Peyer's patch (tissue), 4 donors: ENCODE data around the gene NIPA2. TPM values are rescaled to one million over a fixed set of nuclear protein-coding genes. Genes with fewer than 3 reads are reported as not detected.

ENCODE experiments used
- DNase-seq, 3 donors: peaks; one replicate each; pipeline ENCODE4 v3.0.0-alpha.2; 2017 to 2019
- H3K27ac ChIP-seq, 4 donors: fragments of 200-600 bp; sonication (generic); one replicate each; pipeline ENCODE4 v1.5.1; 2016 to 2019
- H3K27me3 ChIP-seq, 2 donors: fragments of 200-600 bp; sonication (generic); one replicate each; pipeline ENCODE4 v1.5.1; 2019
- H3K36me3 ChIP-seq, 3 donors: fragments of 200-600 bp; sonication (generic); one replicate each; pipeline ENCODE4 v1.5.1; 2016 to 2019
- H3K4me1 ChIP-seq, 4 donors: fragments of 200-600 bp; sonication (generic); one replicate each; pipeline ENCODE4 v1.5.1; 2016 to 2019
- H3K4me3 ChIP-seq, 4 donors: fragments of 200-600 bp; sonication (generic); 1 replicate in 3 of 4; 2 replicates in 1 of 4; pipeline ENCODE4 v1.5.1; 2016 to 2019; ENCODE audit warnings: mild to moderate bottlenecking in 1 of 4
- H3K9me3 ChIP-seq, 4 donors: fragments of 200-600 bp; sonication (generic); one replicate each; pipeline ENCODE4 v1.5.1; 2016 to 2019; ENCODE audit warnings: mild to moderate bottlenecking in 1 of 4
- CTCF ChIP-seq, 6 experiments: fragments of 450-650 bp in 4 of 6; fragments of 200-600 bp in 2 of 6; sonication (generic) in 1 of 6; IDR thresholded peaks; one replicate each; pipeline ENCODE4 v1.5.1; 2017 to 2019; ENCODE audit warnings: antibody characterized with exemption in 6 of 6, mild to moderate bottlenecking in 3 of 6, moderate library complexity in 1 of 6
- POLR2A ChIP-seq, 2 donors: fragments of 450-650 bp; IDR thresholded peaks; one replicate each; pipeline ENCODE4 v1.5.1; 2017; ENCODE audit warnings: antibody characterized with exemption in 2 of 2, mild to moderate bottlenecking in 2 of 2, moderate library complexity in 2 of 2
- total RNA-seq, 4 donors: library from RNA; depleted of rRNA; stranded (reverse); fragments of >200 nt; gene quantifications; one replicate each; pipeline ENCODE4 v1.1.0, GENCODE V29; 2016

Gene NIPA2
- total RNA-seq, 4 donors from 2014 or later = 46.4 to 79.7 (median 65.7) TPM

- no peak overlapping the region for H3K4me3 ChIP-seq
- H3K9me3 ChIP-seq = no peaks in the 10 kb centered on the region
- H3K27ac ChIP-seq = peak overlapping the region in 1 of 4 donors; percentile 25
- TF ChIP-seq POLR2A (IDR thresholded peaks at IDR 0.05) (no peak), CTCF (IDR thresholded peaks at IDR 0.05) (no peak)
- H3K4me1 ChIP-seq = no peaks in the 10 kb centered on the region
- no peaks in the 10 kb centered on the region for H3K27me3 ChIP-seq
- peaks cover 0 to 99% (median 0%) of the 10 kb centered on the region in 3 donors for H3K36me3 ChIP-seq
- DNase-seq = no peak
These were observed 34.7 kb downstream of the NIPA2 start for GRCh38 chr15:22872936-22873701.

- no peak overlapping the region for H3K27ac ChIP-seq
- H3K4me3 ChIP-seq = no peak overlapping the region
- DNase-seq = no peak
- TF ChIP-seq POLR2A (IDR thresholded peaks at IDR 0.05) (no peak), CTCF (IDR thresholded peaks at IDR 0.05) (no peak)
- H3K36me3 ChIP-seq = peaks cover 0 to 94% (median 0%) of the 10 kb centered on the region in 3 donors
- no peaks in the 10 kb centered on the region for H3K9me3 ChIP-seq
- no peaks in the 10 kb centered on the region for H3K4me1 ChIP-seq
- no peaks in the 10 kb centered on the region for H3K27me3 ChIP-seq
These were observed 35.4 kb downstream of the NIPA2 start for GRCh38 chr15:22873841-22874240.

GRCh38 chr15:22874256-22874655, 35.8 kb downstream of the NIPA2 start:
- TF ChIP-seq CTCF (IDR thresholded peaks at IDR 0.05) (no peak), POLR2A (IDR thresholded peaks at IDR 0.05) (no peak)
- Histone ChIP-seq H3K9me3 (no peaks in the 10 kb centered on the region), H3K27ac (no peak overlapping the region), H3K4me3 (no peak overlapping the region), H3K36me3 (peaks cover 0 to 92% (median 0%) of the 10 kb centered on the region in 3 donors), H3K4me1 (no peaks in the 10 kb centered on the region), H3K27me3 (no peaks in the 10 kb centered on the region)
- no peak for DNase-seq

GRCh38 chr15:22874966-22875365, 36.5 kb downstream of the NIPA2 start:
- DNase-seq = no peak
- TF ChIP-seq POLR2A (IDR thresholded peaks at IDR 0.05) = no peak
- TF ChIP-seq CTCF (IDR thresholded peaks at IDR 0.05) = no peak
- Histone ChIP-seq H3K4me3 (no peak overlapping the region), H3K9me3 (no peaks in the 10 kb centered on the region), H3K27me3 (no peaks in the 10 kb centered on the region), H3K27ac (no peak overlapping the region), H3K4me1 (no peaks in the 10 kb centered on the region), H3K36me3 (peaks cover 0 to 91% (median 0%) of the 10 kb centered on the region in 3 donors)

- TF ChIP-seq POLR2A (IDR thresholded peaks at IDR 0.05) = no peak
- no peak for TF ChIP-seq CTCF (IDR thresholded peaks at IDR 0.05)
- no peak overlapping the region for H3K27ac ChIP-seq
- DNase-seq = no peak
- H3K27me3 ChIP-seq = no peaks in the 10 kb centered on the region
- H3K36me3 ChIP-seq = peaks cover 0 to 92% (median 0%) of the 10 kb centered on the region in 3 donors
- no peak overlapping the region for H3K4me3 ChIP-seq
- no peaks in the 10 kb centered on the region for H3K9me3 ChIP-seq
- H3K4me1 ChIP-seq = no peaks in the 10 kb centered on the region
These were observed 38.7 kb downstream of the NIPA2 start for GRCh38 chr15:22877117-22877516.
